ENCODE results near the gene PPM1N. TPM values are rescaled to one million over a fixed set of nuclear protein-coding genes. Genes with fewer than 3 reads are reported as not detected.

Gene PPM1N
- polyA plus RNA-seq, 3 donors = 1.3 to 4.3 (median 2.7) TPM

DNA sequence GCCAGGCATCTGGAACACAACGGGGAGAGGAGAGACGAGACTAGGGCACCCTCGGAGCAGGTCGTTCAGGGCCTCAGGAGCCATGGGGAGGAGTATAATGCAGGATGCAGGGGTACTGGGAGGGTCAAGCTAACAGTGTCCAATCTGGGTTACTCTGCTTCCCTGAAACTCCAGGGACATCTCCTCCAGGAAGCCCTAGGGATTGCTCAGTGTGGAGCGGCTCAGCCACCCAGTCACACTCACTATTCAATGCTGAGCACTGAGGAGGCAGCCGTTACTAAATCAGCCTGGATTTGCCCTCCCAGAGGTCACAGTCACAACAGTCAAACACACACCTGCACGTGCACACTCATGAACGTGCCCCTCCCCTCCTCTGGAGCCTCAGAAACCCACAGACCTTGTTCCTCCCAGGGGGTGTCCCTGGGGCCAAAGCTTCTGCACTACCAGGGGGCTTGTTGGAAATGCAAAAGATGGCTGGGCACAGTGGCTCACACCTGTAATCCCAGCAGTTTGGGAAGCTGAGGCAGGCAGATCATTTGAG is 37.4 kb upstream of the PPM1N start:
- no peak for DNase-seq

GRCh38 chr19:45462174-45462573 is 36.1 kb upstream of the PPM1N start:
- peaks cover 10 to 19% of the 10 kb centered on the region in 2 donors for H3K4me1 ChIP-seq (ENCODE audit: control insufficient read depth in 1 of 2, insufficient read depth in 2 of 2, low read length in 2 of 2)
- no peak overlapping the region for H3K9ac ChIP-seq (ENCODE audit: insufficient read depth, low read length, poor library complexity, severe bottlenecking)
- H3K9me3 Mint-ChIP-seq = peaks cover 0 to 3% (median 0%) of the 10 kb centered on the region in 7 donors
- H3K27ac Mint-ChIP-seq = peak overlapping the region in 2 of 7 donors; percentile 8 to 40
- no peaks in the 10 kb centered on the region for H3K79me2 ChIP-seq (ENCODE audit: insufficient read depth, low read length)
- no peak overlapping the region for H3K4me3 ChIP-seq (replicated peaks in 1 of 3; ENCODE audit: low read depth in 2 of 3, low read length in 3 of 3)
- H3K4me1 Mint-ChIP-seq = peaks cover 21% of the 10 kb centered on the region
- no peak overlapping the region for H2AFZ ChIP-seq (ENCODE audit: insufficient read depth, low read depth, low read length, poor library complexity, severe bottlenecking)
- no peak for DNase-seq
- TF ChIP-seq, protein P1, sequence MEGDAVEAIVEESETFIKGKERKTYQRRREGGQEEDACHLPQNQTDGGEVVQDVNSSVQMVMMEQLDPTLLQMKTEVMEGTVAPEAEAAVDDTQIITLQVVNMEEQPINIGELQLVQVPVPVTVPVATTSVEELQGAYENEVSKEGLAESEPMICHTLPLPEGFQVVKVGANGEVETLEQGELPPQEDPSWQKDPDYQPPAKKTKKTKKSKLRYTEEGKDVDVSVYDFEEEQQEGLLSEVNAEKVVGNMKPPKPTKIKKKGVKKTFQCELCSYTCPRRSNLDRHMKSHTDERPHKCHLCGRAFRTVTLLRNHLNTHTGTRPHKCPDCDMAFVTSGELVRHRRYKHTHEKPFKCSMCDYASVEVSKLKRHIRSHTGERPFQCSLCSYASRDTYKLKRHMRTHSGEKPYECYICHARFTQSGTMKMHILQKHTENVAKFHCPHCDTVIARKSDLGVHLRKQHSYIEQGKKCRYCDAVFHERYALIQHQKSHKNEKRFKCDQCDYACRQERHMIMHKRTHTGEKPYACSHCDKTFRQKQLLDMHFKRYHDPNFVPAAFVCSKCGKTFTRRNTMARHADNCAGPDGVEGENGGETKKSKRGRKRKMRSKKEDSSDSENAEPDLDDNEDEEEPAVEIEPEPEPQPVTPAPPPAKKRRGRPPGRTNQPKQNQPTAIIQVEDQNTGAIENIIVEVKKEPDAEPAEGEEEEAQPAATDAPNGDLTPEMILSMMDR (IDR thresholded peaks at IDR 0.05) = no peak
- WGBS (ENCODE audit: insufficient coverage) = no CpG with 5 or more reads among the region's 4 CpGs
- H3K4me2 ChIP-seq (replicated peaks; ENCODE audit: extremely low read depth, low read length, poor library complexity, severe bottlenecking) = no peak overlapping the region
- no peaks in the 10 kb centered on the region for H3K36me3 ChIP-seq (replicated peaks in 1 of 2; ENCODE audit: control insufficient read depth in 1 of 2, insufficient read depth in 2 of 2, low read length in 2 of 2)
- peaks cover 8 to 26% (median 19%) of the 10 kb centered on the region in 3 donors for H3K27me3 Mint-ChIP-seq (ENCODE audit: low read depth in 3 of 3)
- H3K4me3 Mint-ChIP-seq = peak overlapping the region in 1 of 2 donors; percentile 35
- no peak overlapping the region for H3K27ac ChIP-seq (ENCODE audit: low read depth in 1 of 2, low read length in 2 of 2)
- no peaks in the 10 kb centered on the region for H3K36me3 Mint-ChIP-seq
- no peaks in the 10 kb centered on the region for H3K9me3 ChIP-seq (replicated peaks in 1 of 2; ENCODE audit: control insufficient read depth in 1 of 2, insufficient read depth in 1 of 2, low read length in 2 of 2)
- no peaks in the 10 kb centered on the region for H3K27me3 ChIP-seq (ENCODE audit: control insufficient read depth in 2 of 2, insufficient read depth in 2 of 2, low read length in 2 of 2)
- H4K20me1 ChIP-seq (ENCODE audit: insufficient read depth, low read length) = no peaks in the 10 kb centered on the region
- intact Hi-C loops (cut with micrococcal nuclease) = no loop called here

More for the DNA sequence above, 37.4 kb upstream of the PPM1N start:
- intact Hi-C loops (cut with micrococcal nuclease) = no loop called here
- no peaks in the 10 kb centered on the region for H3K79me2 ChIP-seq (ENCODE audit: insufficient read depth, low read length)
- H3K9ac ChIP-seq (ENCODE audit: insufficient read depth, low read length, poor library complexity, severe bottlenecking) = no peak overlapping the region
- peaks cover 18 to 27% of the 10 kb centered on the region in 2 donors for H3K4me1 ChIP-seq (ENCODE audit: control insufficient read depth in 1 of 2, insufficient read depth in 2 of 2, low read length in 2 of 2)
- Mint-ChIP-seq H3K4me3 (no peak overlapping the region), H3K4me1 (peaks cover 26% of the 10 kb centered on the region), H3K9me3 (peaks cover 0 to 3% (median 0%) of the 10 kb centered on the region in 7 donors), H3K27ac (peak overlapping the region in 2 of 7 donors; percentile 43 to 71), H3K27me3 (ENCODE audit: low read depth in 3 of 3) (peaks cover 11 to 21% (median 19%) of the 10 kb centered on the region in 3 donors), H3K36me3 (peaks cover 0 to 3% of the 10 kb centered on the region in 2 donors)
- TF ChIP-seq, protein P1 (IDR thresholded peaks at IDR 0.05) = no peak
- WGBS (ENCODE audit: insufficient coverage) = 69% methylated on average over 5 of the region's 8 CpGs
- H4K20me1 ChIP-seq (ENCODE audit: insufficient read depth, low read length) = no peaks in the 10 kb centered on the region
- no peak overlapping the region for H3K27ac ChIP-seq (ENCODE audit: low read depth in 1 of 2, low read length in 2 of 2)
- no peak overlapping the region for H3K4me2 ChIP-seq (replicated peaks; ENCODE audit: extremely low read depth, low read length, poor library complexity, severe bottlenecking)
- no peaks in the 10 kb centered on the region for H3K27me3 ChIP-seq (ENCODE audit: control insufficient read depth in 2 of 2, insufficient read depth in 2 of 2, low read length in 2 of 2)
- no peak overlapping the region for H3K4me3 ChIP-seq (replicated peaks in 1 of 3; ENCODE audit: low read depth in 2 of 3, low read length in 3 of 3)
- no peak overlapping the region for H2AFZ ChIP-seq (ENCODE audit: insufficient read depth, low read depth, low read length, poor library complexity, severe bottlenecking)
- no peaks in the 10 kb centered on the region for H3K36me3 ChIP-seq (replicated peaks in 1 of 2; ENCODE audit: control insufficient read depth in 1 of 2, insufficient read depth in 2 of 2, low read length in 2 of 2)
- no peaks in the 10 kb centered on the region for H3K9me3 ChIP-seq (replicated peaks in 1 of 2; ENCODE audit: control insufficient read depth in 1 of 2, insufficient read depth in 1 of 2, low read length in 2 of 2)

Measured in CD14-positive monocyte (primary cell).